GM20000 (cell line): ENCODE results near the gene PAXIP1.

Experiments used
- DNase-seq: peaks from one replicate; pipeline ENCODE4 v3.0.0; 2012; ENCODE audit warnings: low spot score
- CTCF ChIP-seq: IDR thresholded peaks from 2 replicates; pipeline ENCODE4 v1.5.1; 2012; ENCODE audit warnings: mild to moderate bottlenecking, control low read depth; ENCODE audit errors: extremely low read depth, missing control alignments

PAXIP1 gene

GRCh38 chr7:154906201-154906600, 96.7 kb downstream of the PAXIP1 start:
- no peak for DNase-seq
- TF ChIP-seq CTCF = no peak

GRCh38 chr7:154905615-154906014, 97.3 kb downstream of the PAXIP1 start:
- no peak for DNase-seq
- no peak for TF ChIP-seq CTCF

- DNase-seq = no peak
- TF ChIP-seq CTCF = no peak
Observed at GRCh38 chr7:154905146-154905545, 97.8 kb downstream of the PAXIP1 start.

- no peak for TF ChIP-seq CTCF
- no peak for DNase-seq
Observed at GRCh38 chr7:154903083-154903731, 99.7 kb downstream of the PAXIP1 start.

- no peak for DNase-seq
- TF ChIP-seq CTCF = no peak
Observed at GRCh38 chr7:154902600-154903082, 100.3 kb downstream of the PAXIP1 start.

GRCh38 chr7:154899862-154900261, 103.1 kb downstream of the PAXIP1 start:
- DNase-seq = no peak
- no peak for TF ChIP-seq CTCF

- no peak for TF ChIP-seq CTCF
Observed at GRCh38 chr7:154898973-154899855, 103.7 kb downstream of the PAXIP1 start.

More at GRCh38 chr7:154898973-154899855, 103.7 kb downstream of the PAXIP1 start:
- DNase-seq = no peak
